ENCODE measurements around the gene BCDIN3D. TPM values are rescaled to one million over a fixed set of nuclear protein-coding genes. Genes with fewer than 3 reads are reported as not detected.
"Not testable (repeated sequence)": the region's sequence is repeated elsewhere in the genome, so short reads cannot be mapped to it uniquely, and the experiment has no call there.

Gene BCDIN3D
- total and polyA plus RNA-seq, 9 donors = 2.8 to 5.9 (median 4.7) TPM

DNA sequence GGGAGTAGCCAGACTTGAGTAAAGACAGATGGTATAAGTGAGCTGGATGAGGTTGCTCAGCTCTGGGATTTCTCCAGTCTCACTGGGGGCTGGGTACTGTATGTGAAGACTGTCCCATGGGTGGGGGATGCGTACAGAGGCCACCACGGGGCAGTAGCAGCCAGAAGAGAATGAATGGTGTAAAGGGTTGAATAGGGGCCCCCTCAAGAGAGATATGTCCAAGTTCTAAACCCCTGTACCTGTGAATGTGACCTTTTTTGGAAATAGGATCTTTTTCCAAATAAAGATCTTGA lies 21.8 kb upstream of the BCDIN3D start:
- Histone ChIP-seq H3K36me3 (no peaks in the 10 kb centered on the region), H3K4me3 (no peak overlapping the region), H3K9me3 (no peaks in the 10 kb centered on the region), H3K27me3 (no peaks in the 10 kb centered on the region), H3K27ac (no peak overlapping the region), H3K4me1 (ENCODE audit: insufficient read depth) (peaks cover 17% of the 10 kb centered on the region)
- intact Hi-C loops (cut with DNase I) = loop anchor here (5.0 to 10.0 kb wide), 6 partner anchors 83 to 210 kb away; partner anchors contain the start of genes ASIC1 (in 2 of the 4) and AQP5 (in 1 of the 4)
- no peak for DNase-seq
- no peak for TF ChIP-seq POLR2A (IDR thresholded peaks at IDR 0.05)
- TF ChIP-seq EP300 (IDR thresholded peaks at IDR 0.05) = no peak
- TF ChIP-seq, protein P1, sequence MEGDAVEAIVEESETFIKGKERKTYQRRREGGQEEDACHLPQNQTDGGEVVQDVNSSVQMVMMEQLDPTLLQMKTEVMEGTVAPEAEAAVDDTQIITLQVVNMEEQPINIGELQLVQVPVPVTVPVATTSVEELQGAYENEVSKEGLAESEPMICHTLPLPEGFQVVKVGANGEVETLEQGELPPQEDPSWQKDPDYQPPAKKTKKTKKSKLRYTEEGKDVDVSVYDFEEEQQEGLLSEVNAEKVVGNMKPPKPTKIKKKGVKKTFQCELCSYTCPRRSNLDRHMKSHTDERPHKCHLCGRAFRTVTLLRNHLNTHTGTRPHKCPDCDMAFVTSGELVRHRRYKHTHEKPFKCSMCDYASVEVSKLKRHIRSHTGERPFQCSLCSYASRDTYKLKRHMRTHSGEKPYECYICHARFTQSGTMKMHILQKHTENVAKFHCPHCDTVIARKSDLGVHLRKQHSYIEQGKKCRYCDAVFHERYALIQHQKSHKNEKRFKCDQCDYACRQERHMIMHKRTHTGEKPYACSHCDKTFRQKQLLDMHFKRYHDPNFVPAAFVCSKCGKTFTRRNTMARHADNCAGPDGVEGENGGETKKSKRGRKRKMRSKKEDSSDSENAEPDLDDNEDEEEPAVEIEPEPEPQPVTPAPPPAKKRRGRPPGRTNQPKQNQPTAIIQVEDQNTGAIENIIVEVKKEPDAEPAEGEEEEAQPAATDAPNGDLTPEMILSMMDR (IDR thresholded peaks at IDR 0.05) = no peak
- 50 to 67% (median 51%) methylated on average over 2 of the region's 2 CpGs for WGBS, 3 donors

DNA sequence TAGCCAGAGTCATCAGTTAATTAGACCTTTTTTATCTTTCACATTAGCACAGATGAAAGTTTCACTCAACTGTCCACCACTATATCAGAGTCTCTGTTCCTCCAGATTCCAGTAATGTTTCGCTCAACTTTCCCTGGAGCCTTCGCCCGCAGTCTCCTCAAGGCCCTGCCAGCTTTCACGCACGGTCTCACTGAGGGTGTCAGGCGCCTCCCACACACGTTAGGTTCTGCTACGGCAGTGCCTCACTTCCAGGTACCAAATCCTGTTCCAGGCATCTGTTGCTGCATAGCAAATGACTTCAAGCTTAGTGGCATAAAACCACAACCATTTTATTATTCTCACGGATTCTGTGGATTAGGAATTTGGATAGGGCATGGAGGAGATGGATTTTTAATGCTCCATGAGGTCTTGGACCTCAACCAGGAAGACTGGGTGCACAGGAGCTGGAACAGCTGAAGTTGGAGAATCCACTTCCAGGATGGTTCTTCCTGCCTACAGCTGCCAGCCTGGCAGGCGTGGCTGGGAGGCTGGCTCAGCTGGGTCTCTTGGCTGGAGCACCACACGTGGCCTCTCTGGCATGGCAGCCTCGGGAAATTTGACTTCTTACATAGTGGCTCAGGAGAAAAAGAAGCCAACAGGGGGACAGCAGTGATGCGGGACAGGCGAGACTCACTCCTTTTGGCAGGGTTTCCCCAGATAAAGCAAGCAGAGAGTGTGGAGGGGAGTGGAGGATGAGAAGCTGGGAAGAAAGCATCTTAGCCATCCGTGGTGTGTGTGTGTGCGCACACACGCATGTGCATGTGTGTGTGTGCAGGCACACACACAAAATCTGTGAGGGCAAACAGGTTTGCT lies 21.3 kb upstream of the BCDIN3D start:
- H3K27me3 ChIP-seq = no peaks in the 10 kb centered on the region
- 57 to 65% (median 63%) methylated on average over 17 of the region's 17 CpGs for WGBS, 3 donors
- H3K4me1 ChIP-seq (ENCODE audit: insufficient read depth) = peaks cover 12% of the 10 kb centered on the region
- DNase-seq = no peak
- TF ChIP-seq, protein P1 (IDR thresholded peaks at IDR 0.05) = no peak
- TF ChIP-seq POLR2A (IDR thresholded peaks at IDR 0.05) (no peak), EP300 (IDR thresholded peaks at IDR 0.05) (no peak)
- no peaks in the 10 kb centered on the region for H3K36me3 ChIP-seq
- H3K27ac ChIP-seq = no peak overlapping the region
- no peaks in the 10 kb centered on the region for H3K9me3 ChIP-seq
- no peak overlapping the region for H3K4me3 ChIP-seq
- intact Hi-C loops (cut with DNase I) = loop anchor here in 3 of 4 donors (10.0 kb wide), 3 partner anchors 101 to 211 kb away; partner anchors contain the start of genes ASIC1 (in 2 of the 3) and AQP5 (in 1 of the 3)

DNA sequence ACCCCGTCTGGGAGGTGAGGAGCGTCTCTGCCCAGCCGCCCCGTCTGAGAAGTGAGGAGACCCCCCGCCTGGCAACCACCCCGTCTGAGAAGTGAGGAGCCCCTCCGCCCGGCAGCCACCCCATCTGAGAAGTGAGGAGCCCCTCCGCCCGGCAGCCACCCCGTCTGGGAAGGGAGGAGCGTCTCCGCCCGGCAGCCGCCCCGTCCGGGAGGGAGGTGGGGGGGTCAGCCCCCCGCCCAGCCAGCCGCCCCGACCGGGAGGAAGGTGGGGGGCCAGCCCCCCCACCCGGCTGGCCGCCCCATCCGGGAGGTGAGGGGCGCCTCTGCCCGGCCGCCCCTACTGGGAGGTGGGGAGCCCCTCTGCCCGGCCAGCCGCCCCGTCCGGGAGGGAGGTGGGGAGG lies 18.0 kb upstream of the BCDIN3D start:
- H3K4me3 ChIP-seq; H3K4me1 ChIP-seq (ENCODE audit: insufficient read depth); DNase-seq; H3K9me3 ChIP-seq; H3K27ac ChIP-seq; H3K27me3 ChIP-seq; H3K36me3 ChIP-seq: not testable (repeated sequence)
- 88 to 100% (median 97%) methylated on average over 1 to 30 of the region's 31 CpGs for WGBS, 3 donors
- intact Hi-C loops (cut with DNase I) = loop anchor here in 3 of 4 donors (10.0 kb wide), 3 partner anchors 104 to 214 kb away; partner anchors contain the start of genes ASIC1 (in 2 of the 3) and AQP5 (in 1 of the 3)

DNA sequence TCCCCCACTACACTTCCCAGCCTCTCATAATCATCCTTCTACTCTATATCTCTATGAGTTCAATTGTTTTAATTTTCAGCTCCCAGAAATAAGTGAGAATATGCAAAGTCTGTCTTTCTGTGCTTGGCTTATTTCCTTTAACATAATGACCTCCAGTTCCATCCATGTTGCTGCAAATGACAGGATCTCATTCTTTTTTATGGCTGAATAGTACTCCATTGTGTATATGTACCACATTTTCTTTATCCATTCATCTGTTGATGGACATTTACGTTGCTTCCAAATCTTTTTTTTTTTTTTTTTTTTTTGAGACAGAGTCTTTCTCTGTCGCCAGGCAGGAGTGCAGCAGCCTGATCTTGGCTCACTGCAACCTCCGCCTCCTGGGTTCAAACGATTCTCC lies 13.0 kb upstream of the BCDIN3D start:
- H3K9me3 ChIP-seq; H3K36me3 ChIP-seq; H3K4me3 ChIP-seq; H3K27me3 ChIP-seq; H3K4me1 ChIP-seq (ENCODE audit: insufficient read depth); intact Hi-C loops (cut with DNase I); DNase-seq; H3K27ac ChIP-seq: not testable (repeated sequence)
- WGBS, 3 donors = 83 to 89% (median 86%) methylated on average over 4 of the region's 4 CpGs

DNA sequence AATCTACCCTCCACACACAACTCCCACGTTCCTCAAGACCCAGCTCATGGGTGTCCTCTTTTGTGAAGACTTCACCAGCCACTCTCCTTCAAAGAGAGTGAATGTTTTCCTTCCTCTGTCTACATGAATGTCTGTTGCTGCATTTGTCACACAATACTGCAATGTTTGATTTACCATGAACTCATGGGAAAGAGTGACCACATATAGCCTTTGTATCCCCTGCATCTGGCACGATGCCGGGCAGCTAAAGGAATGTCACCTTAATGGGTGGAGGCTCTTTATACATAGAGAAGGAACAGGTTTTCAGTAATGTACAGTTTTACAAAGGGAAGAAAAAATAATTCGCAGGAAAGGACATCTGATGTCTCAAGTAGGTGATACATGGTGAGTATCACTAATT lies 12.1 kb upstream of the BCDIN3D start:
- Histone ChIP-seq H3K27ac (no peak overlapping the region), H3K4me3 (no peak overlapping the region), H3K4me1 (ENCODE audit: insufficient read depth) (no peaks in the 10 kb centered on the region), H3K27me3 (no peaks in the 10 kb centered on the region), H3K9me3 (no peaks in the 10 kb centered on the region), H3K36me3 (no peaks in the 10 kb centered on the region)
- TF ChIP-seq POLR2A (IDR thresholded peaks at IDR 0.05) = no peak
- no peak for TF ChIP-seq EP300 (IDR thresholded peaks at IDR 0.05)
- TF ChIP-seq, protein P1 (IDR thresholded peaks at IDR 0.05) = no peak
- WGBS, 3 donors = 88 to 92% (median 89%) methylated on average over 4 of the region's 4 CpGs
- intact Hi-C loops (cut with DNase I) = no loop called here
- DNase-seq = no peak
